Activated T-cell treated with anti-CD3 and anti-CD28 coated beads, Interleukin-2, amount 50 U/mL, for 24 hours (primary cell): ENCODE measurements around the gene ALPP.
A peak's percentile ranks its signal among the peaks of the same experiment; 100 is the strongest.
"Not testable (repeated sequence)": the region's sequence is repeated elsewhere in the genome, so short reads cannot be mapped to it uniquely, and the experiment has no call there.

Source experiments
- DNase-seq: peaks from one replicate; pipeline ENCODE4 v3.0.0-alpha.2; 2020
- H3K27ac Mint-ChIP-seq: 2 replicates; pipeline ENCODE4 v1.8.0; 2020; ENCODE audit warnings: mild to moderate bottlenecking, mixed read lengths
- H3K27me3 Mint-ChIP-seq: 2 replicates; pipeline ENCODE4 v1.8.0; 2020; ENCODE audit warnings: mixed read lengths
- H3K36me3 Mint-ChIP-seq: 2 replicates; pipeline ENCODE4 v1.8.0; 2020; ENCODE audit warnings: low read depth, mixed read lengths
- H3K4me1 Mint-ChIP-seq: 2 replicates; pipeline ENCODE4 v1.8.0; 2020; ENCODE audit warnings: low read depth, mixed read lengths
- H3K4me3 Mint-ChIP-seq: 2 replicates; pipeline ENCODE4 v1.8.0; 2020; ENCODE audit warnings: mild to moderate bottlenecking, moderate library complexity, mixed read lengths
- H3K9me3 Mint-ChIP-seq: 2 replicates; pipeline ENCODE4 v1.8.0; 2020; ENCODE audit warnings: mixed read lengths

The ALPP gene

DNA sequence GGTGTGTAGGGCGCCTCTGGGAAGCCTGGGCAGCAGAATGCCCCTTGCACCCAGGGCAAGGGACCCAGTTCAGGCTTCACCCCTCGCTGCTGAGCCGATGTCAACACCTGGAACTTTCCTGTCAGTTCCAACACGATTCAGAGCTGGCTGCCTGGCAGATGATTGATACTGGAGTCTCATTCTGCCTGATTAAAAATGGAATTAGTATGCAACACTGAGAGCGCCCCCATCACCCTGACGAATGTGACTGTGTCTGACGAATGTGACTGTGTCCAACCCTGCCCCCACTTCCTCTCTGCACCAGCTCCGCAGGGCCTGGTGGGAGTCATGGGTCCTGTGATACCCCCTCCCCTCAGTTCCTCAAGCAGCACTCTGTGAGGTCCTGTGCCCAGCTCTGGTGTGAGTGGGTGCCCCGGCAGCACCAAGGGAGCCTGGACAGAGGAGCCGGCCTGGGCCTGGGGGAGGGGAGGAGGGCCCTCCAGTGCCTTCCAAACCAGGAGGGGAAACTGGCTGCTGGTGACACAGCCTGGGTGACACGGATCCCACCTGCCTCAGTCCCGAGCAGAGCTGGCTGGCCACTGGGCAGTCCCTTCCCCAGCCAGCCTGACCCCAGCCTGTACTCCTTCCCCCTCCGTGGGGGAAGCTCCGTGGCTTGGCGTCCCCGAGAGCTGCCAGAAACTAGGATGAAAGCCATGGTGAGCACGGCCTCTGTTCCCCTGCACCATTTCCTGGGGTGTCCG, 41.4 kb upstream of the ALPP start:
- Mint-ChIP-seq H3K27me3 (no peaks in the 10 kb centered on the region), H3K27ac (no peak overlapping the region), H3K4me3 (no peak overlapping the region), H3K9me3 (no peaks in the 10 kb centered on the region), H3K36me3 (peaks cover 4% of the 10 kb centered on the region), H3K4me1 (no peaks in the 10 kb centered on the region)
- peak; percentile 21 for DNase-seq

DNA sequence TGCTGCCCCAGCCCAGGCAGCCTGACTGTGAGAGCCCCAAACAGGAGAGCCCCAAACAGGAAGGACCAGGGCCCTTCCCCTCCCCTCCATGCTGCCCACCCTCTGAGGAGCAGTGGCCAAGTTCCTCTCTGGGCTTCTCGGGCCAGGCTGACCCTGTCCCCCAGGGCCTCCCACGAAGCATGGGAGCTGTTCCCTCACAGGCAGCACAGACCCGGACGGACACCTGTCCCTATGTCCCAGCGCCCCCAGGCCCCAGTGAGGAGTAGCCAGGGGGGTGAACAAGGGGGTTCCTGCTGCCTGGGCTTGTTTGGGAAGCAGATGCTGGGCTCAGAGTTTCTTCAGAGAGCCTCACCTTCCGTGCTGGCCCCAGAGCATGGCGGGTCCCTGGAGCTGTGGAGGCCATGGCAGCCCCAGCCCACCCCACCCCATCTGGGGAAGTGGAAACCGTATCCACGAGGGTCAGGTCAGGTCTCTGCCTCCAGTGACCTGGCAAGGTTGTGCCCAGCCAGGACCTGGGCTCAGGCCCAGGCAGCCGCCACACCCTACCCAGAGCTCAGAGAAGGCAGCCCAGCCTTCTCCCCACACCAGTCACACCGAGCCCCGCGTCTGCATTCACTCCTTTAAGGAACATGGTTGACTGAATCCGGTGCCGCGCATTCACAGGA, 40.3 kb upstream of the ALPP start:
- H3K27ac Mint-ChIP-seq, H3K9me3 Mint-ChIP-seq, H3K27me3 Mint-ChIP-seq, H3K36me3 Mint-ChIP-seq, H3K4me1 Mint-ChIP-seq, H3K4me3 Mint-ChIP-seq: not testable (repeated sequence)
- DNase-seq, result peak; percentile 26

DNA sequence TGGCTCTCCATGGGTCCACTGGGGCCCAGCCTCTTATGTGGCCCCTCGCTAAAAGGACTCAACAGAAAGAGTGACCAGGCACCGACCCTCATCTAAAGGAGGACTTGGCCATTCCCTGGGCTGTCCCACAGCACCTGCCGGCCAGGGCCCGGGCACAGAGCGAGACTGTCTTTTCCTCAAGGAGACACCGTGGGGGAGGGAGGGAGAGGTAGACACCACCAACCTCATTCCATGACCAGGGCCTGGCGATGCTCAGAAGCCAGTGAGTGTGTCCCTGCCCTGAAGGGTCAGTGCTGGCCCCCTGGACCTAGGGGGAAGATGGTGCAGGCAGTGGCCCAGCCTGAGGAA, 39.8 kb upstream of the ALPP start:
- Mint-ChIP-seq H3K4me3 (no peak overlapping the region), H3K4me1 (peaks cover 1% of the 10 kb centered on the region), H3K36me3 (peaks cover 4% of the 10 kb centered on the region), H3K27me3 (no peaks in the 10 kb centered on the region), H3K9me3 (no peaks in the 10 kb centered on the region), H3K27ac (no peak overlapping the region)
- peak; percentile 7 for DNase-seq

DNA sequence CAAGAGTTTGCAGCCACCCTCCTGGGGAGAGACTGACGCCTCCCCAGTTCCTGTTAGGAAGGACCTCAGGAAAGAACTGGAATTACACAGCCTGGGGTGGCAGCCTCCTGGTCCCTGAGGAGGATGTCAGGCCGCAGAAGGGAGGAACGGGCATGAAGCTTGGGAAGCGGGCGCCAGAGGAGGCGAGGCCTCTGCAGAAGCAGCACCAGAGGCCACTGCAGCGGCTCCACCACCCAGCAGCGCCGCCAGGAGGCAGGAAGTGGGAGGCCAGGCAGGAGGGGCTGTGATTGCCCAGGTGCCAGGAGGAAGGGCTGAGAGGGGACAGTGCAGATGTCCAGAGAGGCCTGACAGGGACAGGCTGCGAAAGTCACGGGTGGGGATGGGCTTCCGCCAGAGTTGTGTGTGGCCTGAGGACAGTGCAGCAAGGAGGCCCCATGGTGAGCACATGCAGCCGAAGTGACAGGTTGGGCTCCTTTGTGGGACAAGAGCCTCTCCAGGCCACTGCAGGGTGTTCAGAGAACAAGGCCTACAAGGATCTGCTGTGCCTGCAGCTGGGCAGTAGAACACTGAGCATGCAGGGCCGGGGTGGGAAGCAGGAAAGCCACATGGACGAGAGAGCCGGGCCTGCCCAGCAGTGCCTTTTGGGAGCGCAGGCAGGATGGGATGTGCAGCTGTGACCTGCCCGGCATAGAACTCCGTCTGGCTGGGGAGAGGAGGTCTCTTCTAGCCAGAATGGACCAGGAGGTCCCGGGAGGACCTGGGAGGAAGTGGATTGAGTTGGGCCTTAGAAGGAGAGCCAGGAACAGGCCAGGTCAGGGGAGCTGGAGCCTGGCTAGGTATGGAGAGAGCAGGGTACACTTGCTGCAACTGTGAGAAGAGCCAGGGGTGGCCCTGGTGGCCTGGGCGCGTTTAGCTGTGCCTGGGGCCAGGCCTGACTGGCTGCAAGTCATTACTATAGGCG, 39.1 kb upstream of the ALPP start:
- H3K9me3 Mint-ChIP-seq, result no peaks in the 10 kb centered on the region
- peak; percentile 29 for DNase-seq
- H3K27ac Mint-ChIP-seq, result peak overlapping the region; percentile 53

DNA sequence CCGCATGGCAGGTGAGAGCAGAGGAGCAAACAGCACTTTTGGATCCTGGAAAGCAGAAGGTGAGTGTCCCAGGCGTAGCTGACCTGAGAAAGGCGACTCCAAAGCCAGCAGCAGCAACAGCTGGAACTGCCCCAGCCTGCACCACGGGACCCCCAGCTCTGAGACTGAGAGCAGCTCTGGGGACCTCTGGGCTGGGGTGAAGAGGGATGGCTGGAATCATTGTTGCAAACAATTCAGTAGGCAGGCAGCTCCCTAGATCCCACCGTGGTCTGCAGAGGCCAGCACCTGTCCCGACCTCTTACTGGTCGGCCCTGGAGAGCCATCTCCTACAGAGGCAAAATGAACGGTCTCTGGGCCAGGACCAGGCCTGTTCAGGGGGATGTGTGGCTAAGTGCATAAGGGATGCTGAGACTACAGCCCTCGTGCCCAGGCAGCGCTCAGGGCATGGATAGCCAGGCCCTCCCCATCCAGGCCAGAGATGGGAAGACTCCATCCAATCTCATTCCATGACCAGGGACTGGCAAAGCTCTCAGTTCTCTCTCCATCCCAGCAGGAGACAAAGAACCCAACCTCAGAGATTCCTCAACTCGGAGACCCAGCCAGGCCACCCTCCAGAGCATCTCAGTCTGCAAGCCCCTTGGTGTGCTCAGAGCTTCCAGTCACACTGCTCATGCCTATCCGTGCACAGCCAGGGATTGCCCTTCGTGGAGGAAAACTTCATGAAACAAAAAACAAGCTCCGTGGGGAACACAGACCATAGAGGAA, 38.2 kb upstream of the ALPP start:
- H3K4me3 Mint-ChIP-seq, result no peak overlapping the region
- no peaks in the 10 kb centered on the region for H3K9me3 Mint-ChIP-seq
- peaks cover 4% of the 10 kb centered on the region for H3K36me3 Mint-ChIP-seq
- peak; percentile 26 for DNase-seq
- H3K4me1 Mint-ChIP-seq, result peaks cover 2% of the 10 kb centered on the region
- no peaks in the 10 kb centered on the region for H3K27me3 Mint-ChIP-seq
- no peak overlapping the region for H3K27ac Mint-ChIP-seq

More for the DNA sequence above, 39.1 kb upstream of the ALPP start:
- H3K36me3 Mint-ChIP-seq, result peaks cover 4% of the 10 kb centered on the region
- peaks cover 2% of the 10 kb centered on the region for H3K4me1 Mint-ChIP-seq
- H3K4me3 Mint-ChIP-seq, result no peak overlapping the region
- H3K27me3 Mint-ChIP-seq, result no peaks in the 10 kb centered on the region

DNA sequence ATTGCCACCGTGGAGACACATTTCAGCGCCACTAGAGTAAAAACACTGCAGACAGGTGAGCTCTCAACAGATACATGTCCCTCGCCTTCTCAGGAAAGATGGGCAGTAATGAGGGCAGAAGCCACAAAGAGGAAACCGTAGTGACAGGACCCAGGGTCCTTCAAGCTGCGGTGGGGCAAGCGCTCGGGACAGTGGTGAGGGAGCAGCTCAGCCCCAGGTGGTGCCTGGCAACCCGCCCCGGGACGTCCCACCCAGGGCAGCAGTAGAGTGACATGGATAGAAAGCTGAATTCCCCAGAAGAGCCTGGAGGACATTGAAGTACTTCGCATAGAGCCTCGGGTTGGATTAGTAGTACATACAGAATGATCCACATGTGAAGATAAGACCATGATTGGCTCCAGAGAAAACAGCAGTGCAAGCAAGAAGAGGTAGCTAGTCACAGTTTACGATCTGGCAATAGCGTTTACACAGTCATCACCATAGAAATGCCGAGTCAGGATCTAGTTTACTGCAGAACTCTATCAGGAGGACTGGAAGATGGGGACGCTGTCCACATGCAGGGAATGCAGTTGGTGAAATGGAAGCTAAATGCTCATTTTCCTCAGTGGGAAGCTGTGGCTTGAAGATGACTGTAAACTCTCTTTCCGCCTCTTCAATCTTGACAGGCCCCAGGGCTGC, 37.4 kb upstream of the ALPP start:
- Mint-ChIP-seq H3K27ac (no peak overlapping the region), H3K4me3 (no peak overlapping the region), H3K4me1 (peaks cover 2% of the 10 kb centered on the region), H3K36me3 (peaks cover 2% of the 10 kb centered on the region), H3K9me3 (no peaks in the 10 kb centered on the region), H3K27me3 (no peaks in the 10 kb centered on the region)
- DNase-seq, result peak; percentile 23

DNA sequence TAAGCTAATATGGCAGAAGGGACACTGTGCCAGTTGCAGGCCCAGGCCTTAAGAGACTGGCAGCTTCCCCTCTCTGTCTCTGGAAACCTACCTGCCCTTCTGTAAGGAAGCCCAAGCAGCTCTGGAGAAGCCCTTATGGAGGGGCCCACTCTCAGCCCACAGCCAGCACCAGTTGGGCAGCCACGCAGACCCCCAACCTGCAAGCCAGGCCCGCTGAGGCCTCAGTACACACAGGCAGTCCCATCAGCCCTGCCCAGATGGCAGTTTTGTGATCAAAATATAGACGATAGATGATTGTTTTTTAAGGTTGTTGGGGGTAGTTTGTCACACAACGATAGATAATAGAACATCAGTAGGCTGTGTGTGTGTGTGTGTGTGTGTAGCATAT, 36.8 kb upstream of the ALPP start:
- Mint-ChIP-seq H3K4me3 (no peak overlapping the region), H3K27me3 (no peaks in the 10 kb centered on the region), H3K27ac (no peak overlapping the region), H3K36me3 (peaks cover 1% of the 10 kb centered on the region), H3K9me3 (no peaks in the 10 kb centered on the region), H3K4me1 (peaks cover 2% of the 10 kb centered on the region)
- no peak for DNase-seq

DNA sequence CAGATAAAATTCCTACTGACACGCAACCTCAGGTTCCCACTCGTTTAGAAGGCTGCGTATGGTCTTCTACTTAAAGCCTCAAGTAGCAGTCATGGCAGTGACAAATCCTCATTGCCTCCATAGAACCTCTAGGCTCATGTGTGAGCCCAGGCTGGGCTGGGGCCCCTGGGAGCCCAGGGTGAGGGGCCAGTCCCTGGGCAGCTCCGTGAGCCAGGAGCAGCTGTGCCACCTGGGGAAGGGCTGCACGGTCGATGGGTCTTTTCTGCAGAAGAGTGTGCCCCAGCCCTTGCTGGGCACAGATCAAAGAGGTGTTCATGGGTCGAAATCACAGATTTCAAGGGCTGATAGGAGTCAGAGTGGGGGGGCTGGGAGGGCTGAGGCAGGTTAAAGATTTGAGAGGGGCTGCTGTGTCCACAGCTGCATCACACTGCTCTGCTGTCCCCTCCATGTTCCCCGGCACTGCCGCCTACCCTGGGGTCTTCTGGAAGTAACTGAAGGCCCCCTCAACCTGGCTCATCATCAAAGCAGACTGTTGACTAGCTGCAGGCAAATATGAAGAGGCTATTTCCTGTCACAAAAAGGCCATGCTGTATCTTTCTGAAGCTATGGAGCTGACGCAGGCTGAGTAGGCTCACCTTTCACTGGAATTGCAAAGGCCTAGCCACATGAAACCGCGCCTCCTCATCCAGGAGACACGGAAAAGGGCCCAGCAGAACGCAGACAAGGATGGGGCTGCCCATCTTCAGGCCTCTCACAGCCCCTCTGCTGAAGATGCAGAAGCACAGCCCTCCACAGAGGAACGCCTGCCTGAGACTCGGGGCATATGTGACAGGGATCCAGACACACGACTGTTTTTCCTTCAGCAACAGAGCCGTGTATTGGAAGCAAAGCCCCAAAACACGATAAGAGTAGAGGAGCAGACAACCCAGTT, 35.7 kb upstream of the ALPP start:
- H3K27ac Mint-ChIP-seq, result no peak overlapping the region
- peaks cover 6% of the 10 kb centered on the region for H3K27me3 Mint-ChIP-seq
- no peak for DNase-seq
- H3K4me1 Mint-ChIP-seq, result peaks cover 2% of the 10 kb centered on the region
- no peaks in the 10 kb centered on the region for H3K9me3 Mint-ChIP-seq
- no peaks in the 10 kb centered on the region for H3K36me3 Mint-ChIP-seq
- H3K4me3 Mint-ChIP-seq, result no peak overlapping the region

DNA sequence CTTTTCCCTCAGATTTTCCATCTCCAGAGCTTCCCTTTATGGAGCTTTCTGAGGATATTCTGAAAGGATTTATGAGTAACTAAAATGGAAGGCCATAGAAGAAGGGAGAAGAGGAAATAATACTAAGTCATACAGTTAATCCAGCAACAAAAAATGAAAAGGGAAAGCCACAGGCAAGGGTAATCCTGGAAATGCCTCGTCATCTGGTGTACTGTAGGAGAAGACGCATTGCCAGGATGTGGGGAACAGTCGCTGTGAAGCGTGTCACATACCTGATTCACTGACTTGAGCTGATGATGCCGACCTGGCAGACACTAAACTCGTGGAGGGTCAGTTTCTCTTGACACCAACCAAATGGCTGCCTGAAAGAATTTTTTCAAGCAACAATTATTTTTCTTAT, 34.7 kb upstream of the ALPP start:
- H3K36me3 Mint-ChIP-seq, result no peaks in the 10 kb centered on the region
- DNase-seq, result no peak
- H3K4me1 Mint-ChIP-seq, result peaks cover 2% of the 10 kb centered on the region
- no peaks in the 10 kb centered on the region for H3K9me3 Mint-ChIP-seq
- H3K4me3 Mint-ChIP-seq, result no peak overlapping the region
- H3K27me3 Mint-ChIP-seq, result peaks cover 10% of the 10 kb centered on the region
- H3K27ac Mint-ChIP-seq, result no peak overlapping the region

DNA sequence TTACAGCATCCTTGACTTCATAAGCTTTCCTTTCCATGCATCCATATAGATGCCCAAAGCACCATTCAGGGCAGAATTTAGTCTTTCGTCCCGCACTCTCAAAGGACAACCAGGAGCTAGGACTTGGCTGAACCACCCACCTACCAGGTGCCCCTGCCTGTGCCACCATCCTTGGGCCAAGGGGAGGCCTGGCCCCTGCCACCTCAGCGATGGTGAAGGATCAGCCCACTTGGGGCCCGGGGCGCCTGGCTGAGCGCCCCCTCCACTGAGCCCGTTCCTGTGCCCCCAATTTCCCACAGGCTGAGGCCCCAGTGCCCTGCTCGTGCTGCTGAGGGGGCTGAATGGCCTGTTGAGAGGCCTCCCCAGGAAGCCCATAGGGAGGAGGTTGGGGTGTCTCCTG, 33.3 kb upstream of the ALPP start:
- no peaks in the 10 kb centered on the region for H3K36me3 Mint-ChIP-seq
- no peak overlapping the region for H3K4me3 Mint-ChIP-seq
- H3K27ac Mint-ChIP-seq, result no peak overlapping the region
- H3K27me3 Mint-ChIP-seq, result peaks cover 18% of the 10 kb centered on the region
- H3K9me3 Mint-ChIP-seq, result no peaks in the 10 kb centered on the region
- no peak for DNase-seq
- peaks cover 2% of the 10 kb centered on the region for H3K4me1 Mint-ChIP-seq

DNA sequence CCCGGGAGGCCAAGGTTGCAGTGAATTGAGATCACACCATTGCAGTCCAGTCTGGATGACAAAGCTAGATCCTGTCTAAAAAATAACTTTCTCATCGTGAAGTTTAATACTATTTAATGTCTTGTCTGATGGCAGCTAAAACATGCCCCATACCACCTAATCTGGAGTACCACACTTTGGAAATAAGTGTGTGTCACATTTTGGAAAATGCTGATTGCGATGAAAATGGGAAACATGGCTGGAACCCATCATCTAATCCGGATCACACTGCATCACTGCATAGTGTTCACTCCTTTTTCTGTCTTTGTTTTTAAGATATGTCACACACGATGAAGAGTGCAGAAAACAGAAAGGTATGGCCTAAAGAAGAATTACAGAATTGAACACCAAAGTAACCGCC, 31.2 kb upstream of the ALPP start:
- Mint-ChIP-seq H3K27ac (no peak overlapping the region), H3K4me1 (peaks cover 10% of the 10 kb centered on the region), H3K9me3 (no peaks in the 10 kb centered on the region), H3K36me3 (no peaks in the 10 kb centered on the region), H3K4me3 (no peak overlapping the region), H3K27me3 (peaks cover 31% of the 10 kb centered on the region)
- no peak for DNase-seq

DNA sequence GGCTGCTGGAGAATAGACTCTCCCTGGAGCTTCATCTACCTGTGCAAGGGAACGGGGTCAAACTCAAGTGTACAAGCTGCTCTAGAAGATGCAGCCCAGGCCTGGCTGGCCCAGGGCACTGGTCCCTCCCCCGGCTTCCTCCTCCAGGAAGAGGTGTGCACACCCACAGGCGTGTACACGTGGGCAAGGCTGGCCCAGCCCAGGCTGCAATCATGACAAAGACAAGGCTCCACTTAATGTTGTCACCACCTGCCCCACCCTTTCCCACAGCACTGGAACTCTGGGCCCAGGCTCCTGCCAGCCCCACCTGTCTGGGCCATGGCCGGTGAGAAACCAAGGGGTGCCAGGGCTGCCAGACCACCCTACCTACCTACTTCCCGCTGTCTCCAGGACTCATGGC, 29.6 kb upstream of the ALPP start:
- no peaks in the 10 kb centered on the region for H3K9me3 Mint-ChIP-seq
- no peak overlapping the region for H3K27ac Mint-ChIP-seq
- peak; percentile 30 for DNase-seq
- no peak overlapping the region for H3K4me3 Mint-ChIP-seq
- H3K36me3 Mint-ChIP-seq, result no peaks in the 10 kb centered on the region
- H3K27me3 Mint-ChIP-seq, result peaks cover 44% of the 10 kb centered on the region
- H3K4me1 Mint-ChIP-seq, result peaks cover 8% of the 10 kb centered on the region

DNA sequence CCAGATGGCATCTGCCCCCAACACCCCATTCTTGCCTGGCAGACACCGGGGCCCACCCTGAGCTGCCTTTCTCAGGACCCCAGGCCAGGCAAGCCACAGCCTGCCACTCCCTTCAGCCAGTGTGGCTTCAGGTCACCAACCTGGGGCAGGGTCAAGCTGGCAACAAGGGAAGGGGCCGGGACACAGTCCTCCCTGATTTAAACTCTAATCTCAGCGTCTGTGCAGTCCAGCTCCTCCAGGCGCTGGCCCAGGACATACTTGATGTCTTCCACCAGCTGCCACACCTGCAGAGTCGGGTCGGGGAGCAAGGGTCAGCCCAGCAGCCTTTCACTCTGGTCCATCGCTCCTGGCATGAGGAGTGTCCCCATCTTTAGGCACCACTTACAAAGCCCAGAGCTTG, 29.0 kb upstream of the ALPP start:
- Mint-ChIP-seq H3K27ac (no peak overlapping the region), H3K36me3 (no peaks in the 10 kb centered on the region), H3K4me1 (peaks cover 8% of the 10 kb centered on the region), H3K4me3 (no peak overlapping the region), H3K27me3 (peaks cover 49% of the 10 kb centered on the region), H3K9me3 (no peaks in the 10 kb centered on the region)
- peak; percentile 23 for DNase-seq
